Measurements from ENCODE around the gene SLC49A3.
"Not testable (repeated sequence)": the region's sequence is repeated elsewhere in the genome, so short reads cannot be mapped to it uniquely, and the experiment has no call there.

The SLC49A3 gene

DNA sequence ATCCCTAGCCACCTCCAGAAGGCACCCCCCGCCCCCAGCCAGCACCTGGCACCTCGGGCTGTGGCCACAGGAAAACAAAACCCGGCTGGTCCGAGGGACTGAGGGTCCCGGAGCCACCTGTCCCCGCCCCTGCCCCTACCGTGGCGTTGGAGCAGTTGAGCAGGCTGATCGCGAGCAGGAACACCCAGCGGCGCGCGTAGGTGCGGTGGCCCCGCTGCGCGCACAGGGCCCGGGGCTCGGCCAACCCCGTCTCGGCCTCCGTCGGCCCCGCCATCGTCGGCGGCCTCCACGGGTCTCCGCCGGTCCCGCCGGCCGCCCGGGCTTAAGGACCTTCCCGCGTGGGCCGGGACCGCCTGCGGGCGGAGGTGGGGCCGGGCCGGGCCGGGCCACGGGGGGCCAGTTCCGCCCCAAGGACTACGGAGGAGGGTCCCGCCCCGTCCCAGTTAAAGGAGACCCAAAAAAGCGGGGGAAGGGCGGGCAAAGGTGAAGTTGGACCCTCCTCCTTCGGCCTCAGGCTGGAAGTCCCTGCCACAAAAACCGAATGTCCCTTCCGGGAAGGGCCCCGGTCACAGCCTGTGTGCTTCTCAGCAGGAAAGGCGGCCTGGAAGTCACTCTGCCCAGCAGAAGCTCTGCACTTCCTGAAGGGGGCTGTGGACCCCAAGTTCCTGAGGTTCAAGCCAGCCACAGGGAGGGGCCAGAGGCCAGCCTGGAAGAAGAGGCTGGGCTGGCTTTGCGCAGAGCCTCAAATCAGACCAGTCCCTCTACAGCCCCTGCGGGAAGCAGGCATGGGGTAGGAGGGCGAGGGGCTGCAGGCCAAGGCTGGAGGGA is at the start of gene SLC49A3:
TSS of gene SLC49A3 (minus strand) at position 298 of the 828 bp plus-strand sequence. CDS start at position 274, 24 bp downstream.
- no peak for DNase-seq (ENCODE audit: low read depth in 2 of 2)

DNA sequence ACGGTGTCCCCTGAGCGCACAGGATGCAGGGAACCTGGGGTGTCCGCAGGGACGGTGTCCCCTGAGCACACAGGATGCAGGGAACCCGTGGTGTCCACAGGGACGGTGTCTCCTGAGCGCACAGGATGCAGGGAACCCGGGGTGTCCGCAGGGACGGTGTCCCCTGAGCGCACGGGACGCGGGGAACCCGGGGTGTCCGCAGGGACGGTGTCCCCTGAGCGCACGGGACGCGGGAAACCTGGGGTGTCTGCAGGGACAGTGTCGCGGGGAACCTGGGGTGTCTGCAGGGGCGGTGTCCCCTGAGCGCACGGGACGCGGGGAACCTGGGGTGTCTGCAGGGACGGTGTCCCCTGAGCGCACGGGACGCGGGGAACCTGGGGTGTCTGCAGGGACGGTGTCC is 47.6 kb upstream of the SLC49A3 start:
- not testable (repeated sequence) for DNase-seq (ENCODE audit: low read depth in 2 of 2)

DNA sequence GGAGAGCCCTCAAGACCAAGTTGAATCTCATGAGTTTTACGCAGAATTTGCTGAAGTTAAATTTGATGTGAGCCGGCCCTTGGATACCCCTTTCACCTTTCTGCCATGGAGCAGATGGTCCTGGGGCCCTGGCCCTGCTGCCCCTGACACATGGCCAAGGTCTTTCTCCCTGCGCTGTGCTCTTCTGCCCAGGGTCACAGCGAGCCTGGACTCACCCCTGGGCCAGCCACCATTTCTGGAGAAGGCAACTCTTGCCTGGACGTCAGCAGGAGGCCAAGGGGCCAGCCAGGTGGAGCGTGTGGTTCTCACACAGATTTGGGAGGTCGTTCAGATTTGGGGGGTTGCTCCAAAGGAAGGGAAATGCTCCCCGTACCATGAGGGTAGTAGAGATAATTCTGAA is 46.6 kb upstream of the SLC49A3 start:
- no peak for DNase-seq (ENCODE audit: low read depth in 2 of 2)

DNA sequence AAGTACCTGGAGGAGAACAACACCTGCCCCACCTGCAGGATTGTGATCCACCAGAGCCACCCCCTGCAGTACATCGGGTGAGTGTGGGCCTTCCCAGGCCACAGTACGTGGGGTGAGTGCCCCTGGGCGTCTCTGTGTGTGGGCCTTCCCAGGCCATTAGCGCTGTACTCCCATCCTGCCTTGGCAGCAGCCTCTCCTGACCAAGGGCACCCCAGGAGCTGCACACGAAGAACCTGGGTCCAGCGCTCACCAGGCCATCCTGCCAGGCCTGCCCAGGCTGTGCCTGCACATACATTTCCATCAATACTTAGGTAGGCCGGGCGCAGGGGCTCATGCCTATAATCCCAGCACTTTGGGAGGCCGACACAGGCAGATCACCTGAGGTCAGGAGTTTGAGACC is 46.0 kb upstream of the SLC49A3 start:
- no peak for DNase-seq (ENCODE audit: low read depth in 2 of 2)

DNA sequence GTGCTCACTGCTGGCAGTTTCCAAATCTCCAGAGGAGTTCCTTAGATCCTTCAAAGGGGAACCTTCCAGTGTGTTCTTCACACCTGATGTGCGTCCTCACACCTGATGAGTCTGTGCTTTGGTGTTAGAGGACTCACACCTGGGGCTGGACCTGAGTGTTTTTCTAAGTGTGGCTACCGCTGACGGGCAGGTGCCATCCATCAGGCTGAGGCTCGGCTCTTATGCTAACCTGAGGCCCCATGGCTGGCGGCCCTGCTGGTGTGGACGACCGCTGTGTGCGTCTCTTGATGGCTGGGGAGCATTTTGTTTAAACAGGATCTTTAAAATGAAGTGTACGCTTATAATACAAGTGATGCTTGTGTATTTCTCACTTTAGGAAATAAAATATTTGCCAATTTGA is 45.1 kb upstream of the SLC49A3 start:
- DNase-seq (ENCODE audit: low read depth in 2 of 2): no peak

DNA sequence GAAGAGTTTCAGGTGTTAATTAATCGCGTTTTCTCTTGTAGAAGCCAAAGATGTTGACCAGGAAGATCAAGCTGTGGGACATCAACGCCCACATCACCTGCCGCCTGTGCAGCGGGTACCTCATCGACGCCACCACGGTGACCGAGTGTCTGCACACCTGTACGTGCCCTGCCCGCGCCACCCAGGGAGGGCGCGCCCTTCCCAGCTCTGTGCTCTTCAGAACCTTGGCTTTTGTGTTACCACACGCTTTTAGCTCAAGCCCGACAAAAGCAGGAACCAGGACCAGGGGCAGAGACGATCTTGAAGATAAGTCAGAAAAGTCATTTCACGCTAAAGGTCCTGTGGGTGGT is 44.7 kb upstream of the SLC49A3 start:
- no peak for DNase-seq (ENCODE audit: low read depth in 2 of 2)

DNA sequence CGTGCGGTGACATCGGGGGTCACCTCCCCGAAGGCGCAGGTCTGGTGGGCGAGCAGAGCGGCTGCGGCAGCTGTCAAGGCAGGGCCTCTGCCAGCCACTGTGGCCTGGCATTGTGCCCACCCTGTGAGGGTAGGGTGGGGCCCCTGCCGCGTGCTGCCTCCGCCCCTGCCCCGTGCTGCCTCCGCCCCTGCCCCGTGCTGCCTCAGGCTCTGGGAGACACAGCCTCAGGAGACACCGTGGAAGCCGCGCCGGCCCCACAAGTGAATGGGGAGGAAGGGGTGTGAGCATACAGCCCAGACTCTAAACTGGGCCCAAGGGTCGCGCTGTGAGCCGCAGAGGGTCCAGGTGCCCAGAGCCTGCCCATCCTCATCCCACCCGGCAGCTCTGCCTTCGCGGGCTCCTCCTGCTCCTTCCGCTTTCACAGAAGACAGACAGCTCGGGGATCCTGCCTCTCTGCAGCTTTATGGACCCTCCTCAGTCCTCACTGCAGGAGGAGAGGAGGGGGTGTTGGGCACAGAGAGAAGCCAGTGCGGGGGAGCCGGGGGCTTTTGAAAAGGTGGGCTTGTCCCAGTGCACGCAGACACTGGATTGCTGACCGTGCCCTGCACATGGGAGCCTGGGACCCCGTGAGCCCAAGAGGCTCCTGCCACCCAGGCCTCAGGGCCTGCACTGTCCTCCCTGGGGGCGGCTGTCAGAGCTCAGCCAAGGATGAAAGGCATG is 44.1 kb upstream of the SLC49A3 start:
- no peak for DNase-seq (ENCODE audit: low read depth in 2 of 2)

DNA sequence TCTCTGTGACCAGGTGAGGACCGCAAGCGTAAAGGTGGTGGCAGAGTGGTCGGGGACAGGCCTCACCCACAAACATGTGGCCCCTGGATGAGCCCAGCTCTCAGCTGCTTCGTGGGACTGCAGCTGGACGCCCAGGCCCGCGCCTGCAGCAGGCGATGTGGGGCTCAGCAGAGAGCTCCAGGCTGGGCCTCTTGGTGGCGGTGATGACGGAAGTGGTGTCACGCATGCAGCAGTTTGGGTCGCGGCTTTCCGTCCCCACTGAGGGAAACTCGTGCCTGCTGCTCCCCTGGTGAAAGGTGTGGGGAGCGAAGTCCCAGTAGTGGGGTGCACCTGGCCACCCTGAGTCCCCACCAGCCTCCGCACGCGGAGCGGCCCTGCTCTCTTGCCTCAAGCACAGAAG is 43.5 kb upstream of the SLC49A3 start:
- no peak for DNase-seq (ENCODE audit: low read depth in 2 of 2)

DNA sequence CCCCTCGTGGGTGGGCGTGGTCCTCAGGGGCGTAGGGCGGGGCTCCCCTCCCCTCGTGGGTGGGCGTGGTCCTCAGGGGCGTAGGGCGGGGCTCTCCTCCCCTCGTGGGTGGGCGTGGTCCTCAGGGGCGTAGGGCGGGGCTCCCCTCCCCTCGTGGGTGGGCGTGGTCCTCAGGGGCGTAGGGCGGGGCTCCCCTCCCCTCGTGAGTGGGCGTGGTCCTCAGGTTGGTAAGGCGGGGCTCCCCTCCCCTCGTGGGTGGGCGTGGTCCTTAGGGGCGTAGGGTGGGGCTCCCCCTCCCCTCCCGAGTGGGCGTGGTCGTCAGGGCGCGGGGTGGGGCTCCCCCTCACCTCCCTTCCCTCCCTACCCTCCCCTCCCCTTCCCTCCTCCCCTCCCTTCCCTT is 43.0 kb upstream of the SLC49A3 start:
- DNase-seq (ENCODE audit: low read depth in 2 of 2): not testable (repeated sequence)

DNA sequence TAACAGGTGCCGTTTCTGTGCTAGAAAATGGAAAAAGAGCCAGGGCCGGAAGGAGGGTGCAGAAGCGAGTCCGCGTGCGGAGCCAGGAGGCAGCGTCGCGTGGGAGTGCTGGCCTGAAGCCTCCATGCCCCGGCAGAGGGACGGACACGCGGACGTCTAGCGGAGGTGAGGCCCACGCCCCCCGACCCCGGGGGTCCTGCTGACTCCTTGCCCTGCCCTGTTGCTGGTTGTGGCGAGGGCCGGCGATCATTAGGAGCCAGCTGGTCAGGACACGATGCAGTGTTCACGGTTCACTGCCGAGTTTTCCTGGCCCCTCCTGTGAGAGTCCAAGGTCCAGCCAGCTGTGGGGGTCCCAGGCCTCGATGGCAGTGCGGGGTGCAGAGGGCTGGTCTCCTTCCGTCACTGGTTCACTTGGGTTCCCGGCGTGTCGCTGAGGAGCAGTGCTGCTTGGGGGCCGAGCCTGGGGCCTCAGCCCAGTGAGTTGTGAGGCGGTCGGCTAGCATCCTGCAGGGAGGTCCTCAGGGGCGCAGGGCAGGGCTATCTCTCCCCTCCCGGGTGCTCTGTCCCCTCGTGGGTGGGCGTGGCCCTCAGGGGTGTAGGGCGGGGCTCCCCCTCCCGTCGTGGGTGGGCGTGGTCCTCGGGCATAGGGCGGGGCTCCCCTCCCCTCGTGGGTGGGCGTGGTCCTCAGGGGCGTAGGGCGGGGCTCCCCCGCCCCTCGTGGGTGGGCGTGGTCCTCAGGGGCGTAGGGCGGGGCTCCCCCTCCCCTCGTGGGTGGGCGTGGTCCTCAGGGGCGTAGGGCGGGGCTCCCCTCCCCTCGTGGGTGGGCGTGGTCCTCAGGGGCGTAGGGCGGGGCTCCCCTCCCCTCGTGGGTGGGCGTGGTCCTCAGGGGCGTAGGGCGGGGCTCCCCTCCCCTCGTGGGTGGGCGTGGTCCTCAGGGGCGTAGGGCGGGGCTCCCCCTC is 42.3 kb upstream of the SLC49A3 start:
- DNase-seq (ENCODE audit: low read depth in 2 of 2): not testable (repeated sequence)

DNA sequence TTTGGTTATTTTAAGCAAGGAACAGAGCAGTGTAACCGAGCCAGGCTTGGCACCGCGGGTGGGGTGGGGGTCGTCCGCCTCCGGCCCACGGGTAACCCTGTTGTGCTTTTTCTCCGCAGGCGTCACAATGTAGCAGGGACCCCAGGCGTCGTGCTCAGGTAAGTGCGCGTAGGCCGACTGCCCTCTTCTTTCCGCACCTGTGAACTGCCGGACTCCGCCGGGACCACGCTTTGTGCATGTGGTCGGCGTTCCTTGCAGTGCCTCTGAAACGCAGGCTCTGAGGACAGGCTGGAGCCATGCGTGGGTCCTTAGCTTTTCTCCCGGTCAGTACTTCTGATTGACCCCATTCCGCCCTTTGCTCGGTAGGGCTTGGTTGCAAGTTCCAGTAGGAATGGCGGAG is 41.6 kb upstream of the SLC49A3 start:
- DNase-seq (ENCODE audit: low read depth in 2 of 2): no peak

DNA sequence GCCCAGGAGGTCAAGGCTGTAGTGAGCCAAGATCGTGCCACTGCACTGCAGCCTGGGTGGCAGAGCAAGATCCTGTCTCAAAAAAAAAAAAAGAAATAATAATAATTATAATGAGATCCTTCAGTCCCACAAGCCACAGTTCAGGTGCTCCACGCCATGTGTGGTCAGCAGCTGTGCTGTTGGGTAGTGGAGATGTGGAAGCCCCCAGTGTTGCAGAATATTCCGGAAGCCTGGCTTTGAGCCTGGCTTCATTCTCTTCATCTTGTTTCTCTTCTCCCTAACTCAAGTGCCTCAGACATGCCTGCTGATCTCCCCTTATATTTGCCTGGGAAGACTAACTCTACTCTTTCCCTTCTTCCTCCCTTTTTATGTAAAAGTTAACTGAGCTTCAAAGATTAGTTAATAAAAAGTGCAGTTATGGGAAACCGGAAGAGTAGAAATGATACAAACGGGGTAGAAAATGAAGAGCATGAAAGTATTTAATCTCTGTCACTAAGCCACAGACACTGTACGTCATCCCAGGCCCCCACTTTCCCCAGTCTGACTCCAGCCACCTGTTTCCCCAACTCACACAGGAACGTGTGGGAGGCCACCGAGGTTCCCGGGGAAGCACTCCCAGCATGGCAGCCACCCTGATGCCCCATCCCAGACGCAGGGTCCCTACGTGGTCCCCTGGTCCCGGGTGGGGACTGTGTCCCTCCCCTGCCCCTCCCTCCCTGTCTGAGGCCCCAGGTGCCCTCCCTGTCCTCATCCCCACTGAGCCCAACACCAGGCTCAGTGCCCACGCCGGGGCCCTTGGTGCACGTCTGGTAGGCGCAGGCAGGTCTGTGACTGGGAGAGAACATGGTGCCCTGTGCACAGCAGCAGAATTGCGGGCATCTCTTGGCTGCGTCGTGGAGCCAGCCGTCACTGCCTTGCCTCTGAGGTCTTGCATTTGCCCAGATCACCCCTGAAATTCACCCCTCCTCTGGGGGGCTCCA is 40.7 kb upstream of the SLC49A3 start:
- DNase-seq (ENCODE audit: low read depth in 2 of 2): no peak

DNA sequence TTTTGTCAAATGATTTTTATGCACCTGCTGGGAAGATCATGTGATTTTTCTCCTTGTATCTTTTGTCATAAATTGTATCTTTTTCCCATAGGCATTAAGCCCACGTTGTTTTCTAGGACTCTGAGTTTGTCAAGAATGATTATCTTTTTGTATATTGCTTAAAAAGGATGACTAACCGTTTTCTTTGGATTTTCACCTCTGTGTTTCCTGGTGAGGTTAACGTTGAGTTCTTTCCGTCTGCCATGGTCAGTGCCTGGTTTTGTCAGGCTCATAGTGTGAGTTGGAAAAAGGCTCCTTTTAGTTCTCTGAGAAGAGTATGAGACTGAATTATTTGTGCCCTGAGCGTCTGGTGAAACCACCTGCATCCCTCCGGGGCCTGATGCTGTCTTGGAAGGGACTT is 38.6 kb upstream of the SLC49A3 start:
- no peak for DNase-seq (ENCODE audit: low read depth in 2 of 2)

DNA sequence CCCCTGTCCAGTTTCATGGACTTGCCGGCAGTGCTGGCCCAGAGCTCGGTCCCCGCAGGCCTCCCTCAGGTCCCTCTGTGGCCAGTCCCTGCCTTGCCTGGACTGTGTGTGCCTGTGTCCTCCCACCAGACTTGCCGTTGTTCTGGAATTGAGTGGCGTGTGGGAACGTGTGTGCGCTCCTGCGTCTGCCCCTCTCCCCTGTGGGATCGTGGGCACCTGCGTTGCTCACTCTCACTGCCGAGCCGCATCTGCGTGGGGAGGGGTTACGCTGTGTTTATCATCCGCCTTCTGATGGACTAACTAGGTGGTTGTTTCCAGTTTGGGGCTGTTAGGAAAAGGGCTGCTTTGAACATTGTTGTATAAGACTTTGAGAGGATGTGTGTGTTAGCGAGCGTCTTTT is 37.9 kb upstream of the SLC49A3 start:
- no peak for DNase-seq (ENCODE audit: low read depth in 2 of 2)

DNA sequence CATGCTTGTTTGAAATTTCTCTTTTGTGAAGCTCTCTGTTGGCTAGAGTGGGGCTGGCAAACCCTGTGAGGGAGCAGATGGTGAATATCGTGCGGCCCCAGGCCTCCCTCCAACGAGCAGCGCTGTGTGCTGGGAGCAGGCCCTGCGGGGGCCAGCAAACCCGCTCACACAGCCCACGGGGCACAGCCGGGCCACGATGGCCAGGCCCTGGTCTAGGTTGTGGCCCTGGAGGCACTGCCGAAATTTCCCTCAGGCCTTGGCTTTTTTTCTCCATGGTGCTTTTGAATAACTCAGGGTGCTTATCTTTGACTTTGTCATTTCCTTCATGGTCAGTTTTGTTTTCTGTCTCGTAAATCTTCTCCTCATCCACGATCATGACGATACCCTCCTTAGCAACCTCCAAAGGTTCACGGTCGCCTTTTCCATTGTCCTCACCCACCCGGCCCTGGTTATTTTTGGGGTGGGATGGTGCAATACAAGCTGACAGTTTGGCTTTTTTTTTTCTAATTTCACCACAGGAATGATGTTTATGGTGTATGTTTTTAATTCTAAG is 37.4 kb upstream of the SLC49A3 start:
- no peak for DNase-seq (ENCODE audit: low read depth in 2 of 2)

DNA sequence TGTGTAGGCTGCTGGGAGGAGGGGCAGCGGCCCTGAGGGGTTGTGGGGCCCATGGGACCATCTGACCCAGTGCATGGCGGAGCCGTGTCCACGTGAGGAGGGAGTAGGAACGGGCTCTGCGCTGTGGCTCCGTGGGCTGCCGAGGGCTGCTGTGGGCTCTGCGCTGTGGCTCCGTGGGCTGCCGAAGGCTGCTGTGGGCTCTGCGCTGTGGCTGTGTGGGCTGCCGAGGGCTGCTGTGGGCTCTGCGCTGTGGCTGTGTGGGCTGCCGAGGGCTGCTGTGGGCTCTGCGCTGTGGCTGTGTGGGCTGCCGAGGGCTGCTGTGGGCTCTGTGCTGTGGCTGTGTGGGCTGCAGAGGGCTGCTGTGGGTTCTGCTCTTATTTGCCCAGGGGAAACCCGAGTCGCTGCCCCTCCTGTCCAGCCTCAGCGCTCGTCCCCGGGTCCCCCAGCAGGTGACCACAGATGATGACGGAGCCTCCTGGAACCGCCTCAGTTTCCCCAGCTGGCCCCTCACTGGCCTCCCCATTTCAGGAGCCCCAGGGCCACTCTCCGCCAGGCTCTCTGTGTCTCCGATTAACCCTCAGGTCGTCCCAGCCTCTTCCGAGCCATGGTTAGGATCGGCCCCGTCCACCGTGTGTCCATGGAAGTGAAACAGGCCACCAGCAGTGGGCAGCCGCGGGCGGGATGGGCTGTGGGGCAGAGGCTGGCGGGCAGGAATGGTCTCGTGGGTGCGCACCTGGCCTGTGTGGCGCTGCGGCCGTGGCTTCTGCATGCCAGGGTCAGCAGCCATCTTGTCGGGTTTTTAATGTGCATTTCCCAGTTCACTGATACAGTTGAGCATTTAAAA is 36.7 kb upstream of the SLC49A3 start:
- DNase-seq (ENCODE audit: low read depth in 2 of 2): no peak

DNA sequence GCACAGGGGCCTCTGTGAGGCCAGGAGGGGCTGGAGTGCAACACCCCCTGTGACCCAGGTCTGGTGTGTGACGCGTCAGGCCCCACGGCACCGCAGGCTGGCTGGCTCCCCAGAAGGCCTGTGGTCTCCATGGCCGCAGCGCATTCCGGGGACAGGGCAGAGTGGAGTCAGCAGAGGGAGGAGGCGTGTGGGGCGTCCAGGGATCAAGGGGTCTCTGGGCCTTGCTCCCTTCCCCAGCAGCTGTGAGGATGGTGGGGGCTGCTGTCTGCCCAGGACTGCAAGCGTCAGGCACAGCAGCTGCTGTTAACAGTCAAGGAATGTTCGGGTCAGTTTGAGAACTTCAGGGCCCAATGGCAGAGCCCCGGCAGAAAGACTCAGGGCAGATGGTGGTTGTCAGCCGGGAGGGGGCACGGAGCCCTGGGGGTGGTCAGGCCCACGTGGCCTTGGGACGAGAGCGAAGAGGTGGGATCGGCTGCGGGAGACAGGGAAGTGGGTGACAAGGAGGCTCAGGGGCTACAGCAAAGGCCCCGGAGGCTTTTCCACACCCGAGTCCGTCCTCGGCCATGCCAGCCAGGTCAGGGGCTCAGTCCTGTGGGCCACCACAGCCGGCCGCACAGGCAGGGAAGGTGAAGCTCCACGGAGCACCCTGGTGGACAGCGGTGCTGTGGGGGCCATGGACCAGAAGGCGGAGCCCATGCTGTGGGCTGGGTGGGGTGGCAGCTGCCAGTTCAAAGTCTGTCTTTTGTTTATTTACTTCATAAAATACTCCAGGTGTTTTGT is 35.0 kb upstream of the SLC49A3 start:
- DNase-seq (ENCODE audit: low read depth in 2 of 2): no peak

DNA sequence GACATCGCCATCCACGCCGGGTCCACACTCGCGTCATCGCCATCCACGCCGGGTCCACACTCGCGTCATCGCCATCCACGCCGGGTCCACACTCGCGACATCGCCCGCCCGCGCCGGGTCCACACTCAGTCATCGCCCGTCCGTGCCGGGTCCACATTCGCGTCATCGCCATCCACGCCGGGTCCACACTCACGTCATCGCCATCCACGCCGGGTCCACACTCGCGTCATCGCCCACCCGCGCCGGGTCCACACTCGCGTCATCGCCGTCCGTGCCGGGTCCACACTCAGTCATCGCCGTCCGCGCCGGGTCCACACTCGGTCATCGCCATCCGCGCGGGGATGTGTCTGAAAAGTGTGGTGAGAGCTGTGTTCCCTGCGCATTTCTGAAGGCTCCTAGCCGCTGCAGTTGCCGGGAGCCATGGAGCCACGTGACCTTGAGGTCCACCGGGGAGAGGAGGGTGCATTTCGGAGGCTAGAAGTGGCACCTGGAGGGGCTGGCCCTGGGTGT is 34.0 kb upstream of the SLC49A3 start:
- no peak for DNase-seq (ENCODE audit: low read depth in 2 of 2)
